ENCODE measurements around the gene NRXN3. TPM values are rescaled to one million over a fixed set of nuclear protein-coding genes. Genes with fewer than 3 reads are reported as not detected.
"Not testable (repeated sequence)": the region's sequence is repeated elsewhere in the genome, so short reads cannot be mapped to it uniquely, and the experiment has no call there.

Gene NRXN3
- total RNA-seq, 4 donors from 2014 or later = 0.56 to 1.6 (median 1.1) TPM

GRCh38 chr14:78469947-78470346 is 299.8 kb downstream of the NRXN3 start:
- no peaks in the 10 kb centered on the region for H3K9me3 ChIP-seq
- DNase-seq = no peak
- H3K4me1 ChIP-seq = no peaks in the 10 kb centered on the region
- H3K27ac ChIP-seq = no peak overlapping the region
- intact Hi-C loops (cut with DNase I) = no loop called here
- TF ChIP-seq CTCF (IDR thresholded peaks at IDR 0.05) (no peak), POLR2A (IDR thresholded peaks at IDR 0.05) (no peak)
- H3K27me3 ChIP-seq = no peaks in the 10 kb centered on the region
- no peaks in the 10 kb centered on the region for H3K36me3 ChIP-seq
- no peak overlapping the region for H3K4me3 ChIP-seq (replicated peaks in 1 of 3)

- no peaks in the 10 kb centered on the region for H3K9me3 ChIP-seq
- intact Hi-C loops (cut with DNase I) = no loop called here
- 46 to 54% methylated on average over 5 of the region's 5 CpGs for WGBS, 2 donors
- DNase-seq = no peak
- H3K36me3 ChIP-seq = no peaks in the 10 kb centered on the region
- H3K27me3 ChIP-seq = no peaks in the 10 kb centered on the region
- TF ChIP-seq CTCF (IDR thresholded peaks at IDR 0.05) = no peak
- TF ChIP-seq POLR2A (IDR thresholded peaks at IDR 0.05) = no peak
- no peak overlapping the region for H3K4me3 ChIP-seq (replicated peaks in 1 of 3)
- H3K27ac ChIP-seq = no peak overlapping the region
- H3K4me1 ChIP-seq = no peaks in the 10 kb centered on the region
These were observed 309.1 kb downstream of the NRXN3 start for GRCh38 chr14:78479127-78479780.

GRCh38 chr14:78484028-78484427 is 313.9 kb downstream of the NRXN3 start:
- Histone ChIP-seq H3K4me3 (replicated peaks in 1 of 3) (no peak overlapping the region), H3K27me3 (no peaks in the 10 kb centered on the region), H3K36me3 (no peaks in the 10 kb centered on the region), H3K4me1 (no peaks in the 10 kb centered on the region), H3K27ac (no peak overlapping the region), H3K9me3 (no peaks in the 10 kb centered on the region)
- intact Hi-C loops (cut with DNase I) = no loop called here
- 67 to 85% methylated on average over 2 of the region's 2 CpGs for WGBS, 2 donors
- no peak for DNase-seq
- TF ChIP-seq POLR2A (IDR thresholded peaks at IDR 0.05) (no peak), CTCF (IDR thresholded peaks at IDR 0.05) (no peak)

- Histone ChIP-seq H3K27ac (no peak overlapping the region), H3K4me1 (no peaks in the 10 kb centered on the region), H3K9me3 (no peaks in the 10 kb centered on the region), H3K27me3 (no peaks in the 10 kb centered on the region), H3K36me3 (no peaks in the 10 kb centered on the region), H3K4me3 (replicated peaks in 1 of 3) (no peak overlapping the region)
- intact Hi-C loops (cut with DNase I) = no loop called here
- DNase-seq = no peak
- TF ChIP-seq POLR2A (IDR thresholded peaks at IDR 0.05) = no peak
- no peak for TF ChIP-seq CTCF (IDR thresholded peaks at IDR 0.05)
These were observed 315.9 kb downstream of the NRXN3 start for GRCh38 chr14:78486081-78486480.

- Histone ChIP-seq H3K4me3 (replicated peaks in 1 of 3) (no peak overlapping the region), H3K27me3 (no peaks in the 10 kb centered on the region), H3K9me3 (no peaks in the 10 kb centered on the region), H3K27ac (no peak overlapping the region), H3K4me1 (no peaks in the 10 kb centered on the region), H3K36me3 (no peaks in the 10 kb centered on the region)
- TF ChIP-seq CTCF (IDR thresholded peaks at IDR 0.05) (no peak), POLR2A (IDR thresholded peaks at IDR 0.05) (no peak)
- DNase-seq = no peak
- intact Hi-C loops (cut with DNase I) = no loop called here
- WGBS, 2 donors = 74 to 78% methylated on average over 1 of the region's 1 CpG
These were observed 316.4 kb downstream of the NRXN3 start for GRCh38 chr14:78486621-78487020.

GRCh38 chr14:78487573-78487972 is 317.4 kb downstream of the NRXN3 start:
- DNase-seq; H3K4me1 ChIP-seq; H3K36me3 ChIP-seq; H3K27me3 ChIP-seq; H3K4me3 ChIP-seq (replicated peaks in 1 of 3); intact Hi-C loops (cut with DNase I); H3K27ac ChIP-seq; H3K9me3 ChIP-seq: not testable (repeated sequence)
- 55 to 74% methylated on average over 2 of the region's 2 CpGs for WGBS, 2 donors
